Caki2 (cell line): Measurements from ENCODE around the gene EID2. TPM values are rescaled to one million over a fixed set of nuclear protein-coding genes. Genes with fewer than 3 reads are reported as not detected.

Experiments
- DNase-seq: peaks from one replicate; pipeline ENCODE4 v3.0.0-alpha.2; 2015; ENCODE audit warnings: low read depth
- in situ Hi-C: cut with HindIII; loops from 2 replicates; pipeline ENCODE4 v1.10.0; 2016; ENCODE audit warnings: low sequenced_read_pairs, low pct_unique_long_range_greater_than_20kb, mixed read lengths
- total RNA-seq: library from RNA; depleted of rRNA; stranded (reverse); fragments of >200 nt; shearing (Covaris generic); gene quantifications from 2 replicates; pipeline ENCODE4 v1.2.3, GENCODE V29; 2014; ENCODE audit warnings: low replicate concordance; rRNA removed

The EID2 gene
- 16.4 and 18.8 TPM in 2 replicates for total RNA-seq

- in situ Hi-C loops: loop anchor here (25.0 kb wide), 1 partner anchor 123 kb away; the partner anchor contains the start of gene LGALS16
- peak; percentile 90 for DNase-seq
These were observed at the start of gene EID2 for GRCh38 chr19:39539518-39540332. EID2 (minus strand) TSS chr19:39540161; CDS start chr19:39540079, 82 bp downstream.

GRCh38 chr19:39588066-39588465 is 48.1 kb upstream of the EID2 start:
- in situ Hi-C loops: no loop called here

GRCh38 chr19:39587496-39587895 is 47.5 kb upstream of the EID2 start:
- in situ Hi-C loops: no loop called here
- no peak for DNase-seq

More at GRCh38 chr19:39588066-39588465, 48.1 kb upstream of the EID2 start:
- DNase-seq: no peak

- no peak for DNase-seq
- in situ Hi-C loops: no loop called here
These were observed 43.1 kb upstream of the EID2 start for GRCh38 chr19:39582891-39583625.

DNA sequence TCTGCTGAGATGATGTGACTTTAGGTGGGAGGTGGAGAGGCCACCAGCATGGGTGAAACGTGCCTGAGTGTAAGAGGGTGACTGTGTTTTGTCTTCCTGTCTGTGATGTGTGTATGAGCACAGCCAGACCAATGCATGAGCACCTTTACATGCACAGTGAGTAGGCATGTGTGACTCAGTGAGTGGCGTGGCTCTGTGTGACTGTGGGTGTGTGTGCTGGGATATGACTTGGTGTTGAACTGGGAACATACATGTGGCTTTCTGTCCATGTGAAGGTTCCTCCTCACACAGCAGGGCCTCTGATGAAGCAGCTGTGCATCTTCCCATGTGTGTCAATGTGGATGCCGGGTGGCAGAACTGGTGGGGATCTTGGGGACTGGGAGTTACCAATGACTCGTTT is 42.5 kb upstream of the EID2 start:
- in situ Hi-C loops: no loop called here

GRCh38 chr19:39568604-39569003 is 28.6 kb upstream of the EID2 start:
- in situ Hi-C loops: no loop called here
- DNase-seq: peak; percentile 24

More for the DNA sequence above, 42.5 kb upstream of the EID2 start:
- DNase-seq: no peak

DNA sequence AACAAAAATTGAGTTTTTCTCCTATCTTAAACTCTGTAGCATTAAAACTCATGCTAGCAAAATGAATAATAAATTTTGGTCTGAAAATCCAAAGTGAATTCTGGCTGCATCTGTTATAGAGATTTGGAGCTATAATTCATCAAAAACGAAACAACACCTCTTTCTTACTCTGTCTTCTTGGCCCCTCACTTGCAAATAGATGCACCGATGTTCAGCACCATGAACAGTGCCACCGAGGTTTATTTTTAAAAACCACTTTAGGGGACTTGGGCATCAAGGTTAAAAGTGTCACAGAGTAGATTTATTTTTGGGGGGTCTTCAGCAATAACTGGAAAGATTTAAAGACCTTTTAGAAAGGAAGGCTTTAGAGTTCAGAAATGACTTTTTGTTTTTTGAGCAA is 26.1 kb upstream of the EID2 start:
- in situ Hi-C loops: no loop called here
- DNase-seq: no peak

- in situ Hi-C loops: no loop called here
These were observed 23.4 kb upstream of the EID2 start for GRCh38 chr19:39563408-39563807.

DNA sequence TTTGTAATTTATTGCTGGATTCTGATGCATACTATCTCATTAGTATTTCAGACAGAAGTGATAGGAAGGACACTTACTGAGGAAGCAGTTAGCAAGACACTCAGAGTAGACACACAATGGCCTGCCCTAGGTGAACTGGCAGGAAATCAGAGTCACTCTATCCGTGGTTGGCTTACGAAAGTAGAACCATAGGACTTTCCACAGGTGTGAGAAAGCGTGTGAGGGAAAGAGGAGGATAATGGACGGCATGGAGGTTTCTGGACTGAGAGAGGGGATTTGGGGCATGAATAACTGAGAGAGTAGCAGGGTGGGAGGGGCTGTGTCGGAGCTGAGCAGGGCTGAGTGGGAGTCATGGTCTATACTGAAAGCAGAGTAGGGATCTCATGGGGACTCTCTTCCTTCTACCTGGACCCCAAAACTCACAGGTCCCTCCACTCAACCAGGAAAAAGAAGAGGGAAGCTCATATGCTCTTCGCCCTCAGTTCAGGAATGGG is 18.7 kb upstream of the EID2 start:
- in situ Hi-C loops: no loop called here
- DNase-seq: no peak

More at GRCh38 chr19:39563408-39563807, 23.4 kb upstream of the EID2 start:
- DNase-seq: peak; percentile 54

DNA sequence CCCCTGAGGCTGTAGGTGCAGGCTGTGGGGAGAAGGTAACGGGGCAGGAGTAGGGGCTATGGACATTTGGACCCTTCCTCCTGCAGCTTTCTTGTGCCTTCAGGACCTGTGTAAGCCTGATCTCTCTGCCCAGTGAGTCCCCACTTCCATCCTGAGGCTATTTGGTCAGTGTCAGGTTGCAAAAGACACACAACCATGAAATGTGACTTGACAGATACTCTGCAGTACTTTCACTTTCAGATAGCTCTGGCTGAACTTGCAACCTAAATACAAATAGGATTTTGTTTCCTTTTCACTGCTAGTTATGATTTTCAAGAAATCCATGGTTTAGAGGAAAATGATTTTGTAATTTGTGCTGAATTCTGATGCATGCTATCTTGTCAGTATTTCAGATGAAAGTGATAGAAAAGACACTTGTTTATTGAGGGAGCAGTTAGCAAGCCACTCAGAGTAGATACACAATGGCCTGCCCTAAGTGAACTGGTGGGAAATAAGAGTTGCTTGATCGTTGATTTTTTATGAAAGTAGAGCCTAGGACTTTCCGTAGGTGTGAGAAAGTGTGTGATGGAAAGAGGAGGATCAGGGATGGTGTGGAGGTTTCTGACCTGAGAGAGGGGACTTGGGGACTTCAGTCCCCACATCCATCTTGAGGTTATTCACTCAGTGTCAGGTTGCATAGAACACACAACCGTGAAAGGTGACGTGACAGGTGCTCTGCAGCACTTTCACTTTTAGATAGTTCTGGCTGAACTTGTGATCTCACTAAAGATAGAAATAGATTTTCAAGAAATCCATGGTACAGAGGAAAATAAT is 18.1 kb upstream of the EID2 start:
- in situ Hi-C loops: no loop called here
- no peak for DNase-seq

DNA sequence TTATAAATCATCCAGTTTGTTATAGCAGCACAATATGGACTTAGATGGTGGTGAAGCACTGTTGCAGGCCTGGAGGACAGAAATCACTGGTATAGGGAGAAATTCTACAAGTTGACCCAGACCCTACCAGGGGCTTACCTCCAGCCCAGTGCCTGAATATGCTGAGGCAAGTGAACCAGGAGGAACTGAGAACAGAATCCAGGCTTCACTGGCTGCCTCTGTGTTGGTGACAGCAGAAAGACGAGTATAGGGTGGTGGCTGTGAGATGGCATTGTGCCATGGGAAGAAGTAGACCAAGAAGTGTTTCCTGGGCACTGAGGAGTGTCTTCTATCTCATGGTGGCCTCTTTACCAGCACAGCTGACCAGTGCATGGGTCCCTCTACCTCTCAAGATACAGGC is 15.9 kb upstream of the EID2 start:
- in situ Hi-C loops: no loop called here
- no peak for DNase-seq

DNA sequence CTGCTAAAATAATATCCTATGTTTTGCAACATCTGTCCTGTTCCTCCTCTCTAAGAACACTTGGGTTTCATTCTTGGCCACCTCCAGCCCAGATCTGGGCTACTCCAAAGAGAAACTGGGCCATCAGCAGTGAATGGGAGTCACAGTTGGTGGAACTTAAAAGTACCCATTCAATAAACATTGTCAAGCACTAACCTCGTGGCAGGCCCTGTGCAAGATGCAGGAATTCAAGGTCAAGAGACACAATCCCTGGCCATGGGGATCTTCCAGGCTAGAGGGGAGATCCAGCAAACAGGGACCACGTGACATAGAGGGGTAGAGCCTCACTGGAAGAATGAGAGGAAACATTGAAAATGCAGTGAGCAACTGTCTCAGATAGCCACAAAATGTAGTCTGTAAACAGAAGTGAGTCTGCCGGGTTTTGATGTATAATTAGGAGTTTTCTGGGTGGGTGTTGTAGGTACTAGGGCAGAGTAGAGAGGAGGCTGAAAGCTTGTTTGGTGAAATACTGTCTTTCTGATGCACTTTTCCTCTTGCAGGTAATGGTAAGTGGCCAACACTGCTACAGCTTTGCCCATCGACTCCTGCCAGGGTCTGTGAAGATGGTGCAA is 14.8 kb upstream of the EID2 start:
- DNase-seq: no peak
- in situ Hi-C loops: no loop called here

GRCh38 chr19:39553082-39553652 is 13.2 kb upstream of the EID2 start:
- in situ Hi-C loops: no loop called here
- DNase-seq: no peak

GRCh38 chr19:39550197-39550596 is 10.2 kb upstream of the EID2 start:
- in situ Hi-C loops: no loop called here
- DNase-seq: no peak

DNA sequence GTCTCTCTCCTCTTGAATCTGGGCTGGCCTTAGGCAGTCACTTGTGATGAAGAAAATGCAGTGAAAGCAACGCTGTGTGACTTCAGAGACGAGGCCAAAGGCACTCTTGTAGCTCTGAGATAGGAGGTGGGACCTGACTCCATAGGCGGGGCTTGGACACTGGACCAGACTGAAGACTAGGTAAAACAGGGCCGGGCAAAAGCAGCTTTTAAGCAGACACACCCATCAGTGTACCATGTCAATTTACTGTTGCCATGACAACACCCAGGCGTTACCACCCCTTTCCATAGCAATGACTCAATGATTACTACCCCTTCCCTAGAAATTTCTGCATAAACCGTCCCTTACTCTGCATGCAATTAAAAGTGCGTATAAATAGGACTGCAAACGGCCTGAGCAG is 6.6 kb upstream of the EID2 start:
- in situ Hi-C loops: loop anchor here (25.0 kb wide), 1 partner anchor 116 kb away; the partner anchor contains the start of gene LGALS16
- DNase-seq: peak; percentile 26

DNA sequence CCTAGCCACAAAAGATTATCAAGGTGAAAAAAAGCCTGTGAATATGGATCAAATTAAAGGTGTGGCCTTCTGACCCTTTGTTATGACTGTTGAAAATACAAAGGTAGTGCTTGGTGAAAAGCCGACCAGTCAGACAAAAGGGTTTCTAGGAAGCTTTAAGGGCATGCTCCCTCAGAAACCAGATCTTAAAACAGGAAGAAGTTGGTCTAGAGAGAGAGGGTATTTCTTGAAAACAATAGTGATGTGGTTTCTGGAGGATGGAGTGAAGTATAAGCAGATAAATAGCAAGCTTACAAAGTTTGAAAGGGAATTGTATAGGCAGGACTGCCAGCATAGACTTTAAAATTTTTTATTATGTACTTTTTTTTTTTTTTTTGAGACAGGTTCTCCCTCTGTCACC is 5.0 kb upstream of the EID2 start:
- DNase-seq: no peak
- in situ Hi-C loops: loop anchor here (25.0 kb wide), 1 partner anchor 117 kb away; the partner anchor contains the start of gene LGALS16

DNA sequence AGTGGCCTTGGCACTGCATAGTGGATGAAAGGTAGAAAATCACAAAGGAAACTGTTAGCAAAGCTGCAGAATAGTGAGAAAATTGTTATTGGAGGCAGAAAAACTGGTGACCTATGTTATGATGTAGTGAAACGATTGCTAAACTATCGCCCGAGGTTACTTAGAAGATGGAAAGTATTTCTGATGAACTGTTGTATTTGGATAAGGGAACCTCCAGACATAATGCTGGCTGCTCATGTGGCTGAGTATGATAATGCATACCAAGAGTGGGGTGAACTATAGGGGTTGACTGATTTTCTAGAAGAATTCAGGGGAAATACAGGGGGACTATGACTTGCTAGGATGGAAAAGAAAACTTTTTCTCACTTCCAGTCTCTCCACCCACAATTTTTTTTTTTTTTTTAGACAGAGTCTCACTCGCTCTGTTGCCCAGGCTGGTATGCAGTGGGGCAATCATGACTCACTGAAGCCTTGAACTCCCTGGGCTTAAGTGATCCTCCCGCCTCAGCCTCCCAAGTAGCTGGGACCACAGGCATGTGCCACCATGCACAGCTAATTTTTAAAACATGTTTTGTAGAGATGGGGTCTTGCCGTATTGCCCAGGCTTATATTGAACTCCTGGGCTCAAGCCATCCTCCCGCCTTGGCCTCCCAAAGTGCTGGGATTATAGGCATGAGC is 4.4 kb upstream of the EID2 start:
- peak; percentile 28 for DNase-seq
- in situ Hi-C loops: loop anchor here (25.0 kb wide), 1 partner anchor 118 kb away; the partner anchor contains the start of gene LGALS16
